Astrocyte of the cerebellum (primary cell): Measurements from ENCODE around the gene RPTN.

Experiments
- DNase-seq: peaks from one replicate; pipeline ENCODE4 v3.0.0-alpha.2; 2011; ENCODE audit warnings: low read depth
- H3K4me3 ChIP-seq: 2 replicates; pipeline ENCODE4 v1.5.1; 2011; ENCODE audit warnings: mild to moderate bottlenecking, low read depth, low read length, moderate library complexity
- CTCF ChIP-seq: IDR thresholded peaks from 2 replicates; pipeline ENCODE4 v1.5.1; 2012; ENCODE audit warnings: low read length, low read depth, moderate library complexity, mild to moderate bottlenecking; ENCODE audit errors: missing control alignments
- in situ Hi-C: cut with HindIII; loops from 2 replicates; pipeline ENCODE4 v1.10.0; 2017; ENCODE audit warnings: low sequenced_read_pairs

The RPTN gene

GRCh38 chr1:152166966-152167365 lies 7.9 kb upstream of the RPTN start:
- H3K4me3 ChIP-seq = no peak overlapping the region
- DNase-seq = no peak
- in situ Hi-C loops = no loop called here
- no peak for TF ChIP-seq CTCF

- in situ Hi-C loops = no loop called here
- TF ChIP-seq CTCF = no peak
- no peak overlapping the region for H3K4me3 ChIP-seq
- DNase-seq = no peak
Observed at GRCh38 chr1:152165286-152166077, 6.5 kb upstream of the RPTN start.

GRCh38 chr1:152164517-152165136 lies 5.6 kb upstream of the RPTN start:
- TF ChIP-seq CTCF = no peak
- in situ Hi-C loops = no loop called here
- no peak overlapping the region for H3K4me3 ChIP-seq
- no peak for DNase-seq

GRCh38 chr1:152162792-152163463 lies 3.9 kb upstream of the RPTN start:
- no peak for TF ChIP-seq CTCF
- in situ Hi-C loops = no loop called here
- no peak overlapping the region for H3K4me3 ChIP-seq
- DNase-seq = no peak

- in situ Hi-C loops = no loop called here
- no peak for DNase-seq
- TF ChIP-seq CTCF = no peak
- H3K4me3 ChIP-seq = no peak overlapping the region
Observed at GRCh38 chr1:152160576-152160975, 1.5 kb upstream of the RPTN start.

- H3K4me3 ChIP-seq = no peak overlapping the region
- in situ Hi-C loops = no loop called here
- no peak for DNase-seq
- TF ChIP-seq CTCF = no peak
Observed at GRCh38 chr1:152153996-152154395, 5.0 kb downstream of the RPTN start.
